Globus pallidus (tissue), 1 donor: ENCODE measurements around the gene RBBP6.
"Not testable (repeated sequence)": the region's sequence is repeated elsewhere in the genome, so short reads cannot be mapped to it uniquely, and the experiment has no call there.

Experiments used
- DNase-seq: peaks from one replicate; pipeline ENCODE4 v3.0.0-alpha.2; 2015; ENCODE audit warnings: low spot score

RBBP6 gene

DNA sequence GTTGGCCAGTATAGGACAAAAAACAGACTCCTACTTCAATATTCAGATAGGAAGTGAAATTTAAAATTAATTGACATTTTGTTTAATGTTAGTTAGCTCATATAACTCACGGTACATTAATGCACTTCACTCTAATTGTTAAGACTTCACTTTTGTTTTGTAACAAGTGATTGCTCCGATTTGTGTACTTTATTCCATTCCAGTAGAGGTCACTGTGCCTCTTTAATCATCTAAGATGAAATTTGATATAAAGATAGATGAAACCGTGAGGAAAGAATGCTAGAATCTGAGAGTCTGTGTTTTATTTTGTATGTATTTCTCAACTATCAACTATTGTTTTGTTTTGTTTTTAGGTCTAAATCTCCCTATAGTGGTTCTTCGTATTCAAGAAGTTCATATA lies 29.0 kb downstream of the RBBP6 start:
- no peak for DNase-seq

- no peak for DNase-seq
Measured at GRCh38 chr16:24571096-24571495, 31.7 kb downstream of the RBBP6 start.

GRCh38 chr16:24572069-24572468 lies 32.7 kb downstream of the RBBP6 start:
- no peak for DNase-seq

GRCh38 chr16:24573141-24573540 lies 33.8 kb downstream of the RBBP6 start:
- no peak for DNase-seq

DNA sequence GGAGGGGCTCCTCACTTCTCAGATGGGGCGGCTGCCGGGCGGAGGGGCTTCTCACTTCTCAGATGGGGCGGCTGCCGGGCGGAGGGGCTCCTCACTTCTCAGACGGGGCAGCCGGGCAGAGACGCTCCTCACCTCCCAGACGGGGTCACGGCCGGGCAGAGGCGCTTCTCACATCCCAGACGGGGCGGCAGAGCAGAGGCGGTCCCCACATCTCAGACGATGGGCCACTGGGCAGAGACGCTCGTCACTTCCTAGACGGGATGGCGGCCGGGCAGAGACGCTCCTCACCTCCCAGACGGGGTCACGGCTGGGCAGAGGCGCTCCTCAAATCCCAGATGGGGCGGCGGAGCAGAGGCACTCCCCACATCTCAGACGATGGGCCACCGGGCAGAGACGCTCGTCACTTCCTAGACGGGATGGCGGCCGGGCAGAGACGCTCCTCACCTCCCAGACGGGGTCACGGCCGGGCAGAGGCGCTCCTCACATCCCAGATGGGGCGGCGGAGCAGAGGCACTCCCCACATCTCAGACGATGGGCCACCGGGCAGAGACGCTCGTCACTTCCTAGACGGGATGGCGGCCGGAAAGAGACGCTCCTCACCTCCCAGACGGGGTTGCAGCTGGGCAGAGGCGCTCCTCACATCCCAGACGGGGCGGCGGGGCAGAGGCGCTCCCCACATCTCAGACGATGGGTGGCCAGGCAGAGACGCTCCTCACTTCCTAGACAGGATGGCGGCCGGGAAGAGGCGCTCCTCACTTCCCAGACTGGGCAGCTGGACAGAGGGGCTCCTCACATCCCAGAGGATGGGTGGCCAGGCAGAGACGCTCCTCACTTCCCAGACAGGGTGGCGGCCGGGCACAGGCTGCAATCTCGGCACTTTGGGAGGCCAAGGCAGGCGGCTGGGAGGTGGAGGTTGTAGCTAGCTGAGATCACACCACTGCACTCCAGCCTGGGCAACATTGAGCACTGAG lies 35.4 kb downstream of the RBBP6 start:
- not testable (repeated sequence) for DNase-seq

DNA sequence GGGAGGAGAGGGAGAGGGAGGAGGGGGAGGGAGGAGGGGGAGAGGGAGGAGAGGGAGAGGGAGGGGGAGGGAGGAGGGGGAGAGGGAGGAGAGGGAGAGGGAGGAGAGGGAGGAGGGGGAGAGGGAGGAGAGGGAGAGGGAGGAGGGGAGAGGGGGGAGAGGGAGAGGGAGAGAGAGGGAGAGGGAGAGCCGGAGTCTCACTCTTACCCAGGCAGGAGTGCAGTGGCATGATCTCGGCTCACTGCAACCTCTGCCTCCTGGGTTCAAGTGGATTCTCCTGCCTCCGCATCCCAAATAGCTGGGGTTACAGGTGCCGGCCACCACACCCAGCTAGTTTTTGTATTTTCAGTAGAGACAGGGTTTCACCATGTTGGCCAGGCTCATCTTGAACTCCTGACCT lies 36.4 kb downstream of the RBBP6 start:
- DNase-seq, result not testable (repeated sequence)

GRCh38 chr16:24577167-24577566 lies 37.8 kb downstream of the RBBP6 start:
- no peak for DNase-seq

DNA sequence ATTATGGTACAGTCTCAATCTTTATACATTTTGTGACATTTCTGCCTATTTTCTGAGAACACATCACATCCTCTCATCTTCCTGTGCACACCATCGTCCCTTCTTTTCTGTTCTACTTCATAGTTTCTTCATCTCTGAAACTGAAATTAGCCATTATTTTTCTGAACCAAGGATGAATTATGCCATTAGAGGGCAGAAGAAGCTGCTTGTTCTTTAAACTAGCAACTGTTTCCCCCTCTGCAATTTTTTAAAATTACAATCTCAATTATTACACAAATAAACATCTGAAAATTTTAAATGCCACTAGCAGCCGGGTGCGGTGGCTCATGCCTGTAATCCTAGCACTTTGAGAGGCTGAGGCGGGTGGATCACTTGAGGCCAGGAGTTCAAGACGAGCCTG lies 41.3 kb downstream of the RBBP6 start:
- peak; percentile 6 for DNase-seq

DNA sequence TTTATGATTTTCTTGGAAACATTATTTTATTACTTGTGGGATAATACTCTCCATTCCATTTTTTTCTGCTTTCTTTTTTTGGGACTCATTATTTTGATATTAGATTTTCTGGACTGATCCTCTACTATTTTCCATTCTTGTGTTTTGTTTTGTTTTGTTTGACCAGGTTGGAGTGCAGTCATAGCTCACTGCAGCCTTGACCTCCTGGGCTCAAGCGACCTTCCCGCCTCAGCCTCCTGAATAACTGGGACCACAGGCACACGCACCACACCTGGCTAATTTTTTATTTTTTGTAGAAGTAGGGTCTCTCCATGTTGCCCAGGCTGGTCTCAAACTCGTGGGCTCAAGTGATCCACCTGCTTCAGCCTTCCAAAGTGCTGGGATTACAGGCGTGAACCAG lies 44.1 kb downstream of the RBBP6 start:
- DNase-seq, result no peak

DNA sequence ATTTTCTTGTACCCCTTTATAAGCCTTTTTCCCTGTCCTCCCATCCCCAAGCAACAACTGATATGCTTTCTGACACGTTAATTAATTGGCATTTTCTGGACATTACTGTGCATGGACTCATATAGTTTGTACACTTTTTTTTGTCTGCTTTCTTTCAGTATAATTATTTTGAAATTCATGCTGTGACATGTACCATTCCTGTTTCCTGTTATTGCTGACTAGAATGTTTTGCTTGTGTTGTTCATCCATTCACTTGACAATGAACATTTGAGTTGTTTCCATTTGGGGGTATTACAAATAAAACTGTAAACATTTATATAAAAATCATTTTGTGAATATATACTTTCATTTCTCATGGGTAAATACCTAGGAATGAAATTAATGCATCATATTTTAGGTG lies 50.6 kb downstream of the RBBP6 start:
- no peak for DNase-seq

GRCh38 chr16:24598777-24599437 lies 59.5 kb downstream of the RBBP6 start:
- DNase-seq, result no peak

- no peak for DNase-seq
Measured at GRCh38 chr16:24609417-24609739, 70.0 kb downstream of the RBBP6 start.

GRCh38 chr16:24609740-24610415 lies 70.5 kb downstream of the RBBP6 start:
- peak; percentile 71 for DNase-seq

- peak; percentile 34 for DNase-seq
Measured at GRCh38 chr16:24610416-24610755, 71.0 kb downstream of the RBBP6 start.

DNA sequence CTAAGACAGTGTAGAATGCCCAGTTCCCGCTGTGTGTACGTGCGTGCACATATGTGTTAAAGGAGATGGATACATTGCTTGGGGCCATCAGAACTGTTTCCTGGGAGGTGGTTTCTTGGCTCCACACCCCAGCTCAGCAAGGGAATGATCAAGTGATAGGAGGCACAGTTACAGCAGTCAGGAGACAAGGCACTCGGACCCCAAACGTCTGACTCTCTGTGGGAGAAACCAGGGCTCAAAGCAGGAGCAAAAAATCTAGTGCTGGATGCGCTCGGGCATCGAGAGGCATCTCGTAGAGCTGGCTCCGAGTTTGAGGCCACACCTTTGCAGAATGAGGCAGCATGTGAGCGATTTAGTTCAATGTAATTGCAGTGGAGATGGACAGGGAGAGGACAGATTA lies 71.9 kb downstream of the RBBP6 start:
- no peak for DNase-seq

GRCh38 chr16:24612656-24613055 lies 73.3 kb downstream of the RBBP6 start:
- no peak for DNase-seq

GRCh38 chr16:24613267-24613666 lies 73.9 kb downstream of the RBBP6 start:
- not testable (repeated sequence) for DNase-seq

GRCh38 chr16:24617502-24617901 lies 78.1 kb downstream of the RBBP6 start:
- DNase-seq, result no peak
